ENCODE data around the gene ROBO1.
A peak's percentile ranks its signal among the peaks of the same experiment; 100 is the strongest.

Gene ROBO1

GRCh38 chr3:79767905-79768267, at the start of gene ROBO1:
TSS of gene ROBO1 (minus strand) at chr3:79767998.
- DNase-seq (ENCODE audit: low spot score), result no peak

- no peak for DNase-seq (ENCODE audit: low spot score)
Measured at GRCh38 chr3:79817224-79817623, 49.4 kb upstream of the ROBO1 start.

GRCh38 chr3:79815478-79815877, 47.7 kb upstream of the ROBO1 start:
- DNase-seq (ENCODE audit: low spot score), result no peak

GRCh38 chr3:79810581-79810980, 42.8 kb upstream of the ROBO1 start:
- no peak for DNase-seq (ENCODE audit: low spot score)

- no peak for DNase-seq (ENCODE audit: low spot score)
Measured at GRCh38 chr3:79810092-79810491, 42.3 kb upstream of the ROBO1 start.

- no peak for DNase-seq (ENCODE audit: low spot score)
Measured at GRCh38 chr3:79809106-79809505, 41.3 kb upstream of the ROBO1 start.

GRCh38 chr3:79808515-79808914, 40.7 kb upstream of the ROBO1 start:
- no peak for DNase-seq (ENCODE audit: low spot score)

- peak; percentile 1 for DNase-seq (ENCODE audit: low spot score)
Measured at GRCh38 chr3:79790177-79790576, 22.4 kb upstream of the ROBO1 start.

GRCh38 chr3:79773291-79773690, 5.5 kb upstream of the ROBO1 start:
- no peak for DNase-seq (ENCODE audit: low spot score)

GRCh38 chr3:79769229-79769628, 1.4 kb upstream of the ROBO1 start:
- DNase-seq (ENCODE audit: low spot score), result no peak

- no peak for DNase-seq (ENCODE audit: low spot score)
Measured at GRCh38 chr3:79767194-79767904, 449 bp downstream of the ROBO1 start.

GRCh38 chr3:79766496-79767193, 1.2 kb downstream of the ROBO1 start:
- DNase-seq (ENCODE audit: low spot score), result no peak

GRCh38 chr3:79765911-79766310, 1.9 kb downstream of the ROBO1 start:
- no peak for DNase-seq (ENCODE audit: low spot score)

GRCh38 chr3:79761441-79761840, 6.4 kb downstream of the ROBO1 start:
- DNase-seq (ENCODE audit: low spot score), result no peak

GRCh38 chr3:79751703-79752102, 16.1 kb downstream of the ROBO1 start:
- no peak for DNase-seq (ENCODE audit: low spot score)

- DNase-seq (ENCODE audit: low spot score), result no peak
Measured at GRCh38 chr3:79737530-79737929, 30.3 kb downstream of the ROBO1 start.

- DNase-seq (ENCODE audit: low spot score), result no peak
Measured at GRCh38 chr3:79729096-79729495, 38.7 kb downstream of the ROBO1 start.

GRCh38 chr3:79726786-79727185, 41.0 kb downstream of the ROBO1 start:
- DNase-seq (ENCODE audit: low spot score), result no peak

GRCh38 chr3:79724206-79724605, 43.6 kb downstream of the ROBO1 start:
- DNase-seq (ENCODE audit: low spot score), result peak; percentile 2

- DNase-seq (ENCODE audit: low spot score), result no peak
Measured at GRCh38 chr3:79690072-79690471, 77.7 kb downstream of the ROBO1 start.

- no peak for DNase-seq (ENCODE audit: low spot score)
Measured at GRCh38 chr3:79685108-79685507, 82.7 kb downstream of the ROBO1 start.

GRCh38 chr3:79684041-79684440, 83.8 kb downstream of the ROBO1 start:
- no peak for DNase-seq (ENCODE audit: low spot score)

GRCh38 chr3:79672731-79673130, 95.1 kb downstream of the ROBO1 start:
- DNase-seq (ENCODE audit: low spot score), result no peak

GRCh38 chr3:79672075-79672474, 95.7 kb downstream of the ROBO1 start:
- DNase-seq (ENCODE audit: low spot score), result no peak

Data from NAMALWA (cell line).